ENCODE results near the gene ZNF423. TPM values are rescaled to one million over a fixed set of nuclear protein-coding genes. Genes with fewer than 3 reads are reported as not detected.

Gene ZNF423
- total and polyA plus RNA-seq, 2 experiments from 2014 or later = 0.43 to 0.49 TPM

GRCh38 chr16:49465661-49466528, 390.0 kb downstream of the ZNF423 start:
- Histone ChIP-seq H3F3A (ENCODE audit: insufficient read depth) (no peaks in the 10 kb centered on the region), H3K27ac (no peak overlapping the region), H3K9ac (no peak overlapping the region), H2AFZ (no peak overlapping the region), H3K9me2 (ENCODE audit: insufficient read depth) (no peaks in the 10 kb centered on the region), H3K9me3 (ENCODE audit: low read depth) (no peaks in the 10 kb centered on the region), H3K79me2 (ENCODE audit: insufficient read depth) (no peaks in the 10 kb centered on the region), H4K20me1 (ENCODE audit: insufficient read depth) (no peaks in the 10 kb centered on the region), H3K4me3 (no peak overlapping the region), H3K36me3 (ENCODE audit: low read depth) (no peaks in the 10 kb centered on the region), H3K27me3 (replicated peaks; ENCODE audit: insufficient read depth) (peaks cover 5% of the 10 kb centered on the region), H3K4me1 (ENCODE audit: insufficient read depth) (no peaks in the 10 kb centered on the region), H3K4me2 (ENCODE audit: unreplicated experiment) (no peak overlapping the region)
- 42 to 43% methylated on average over 19 of the region's 19 CpGs for WGBS, 2 experiments (ENCODE audit: low coverage in 1 of 2, low lambda C conversion rate in 2 of 2, missing lambda C conversion rate in 2 of 2)
- in situ Hi-C loops (cut with MboI) = no loop called here
- no peak for DNase-seq
- TF ChIP-seq EZH2 (IDR thresholded peaks at IDR 0.05; ENCODE audit: insufficient read depth, poor library complexity, severe bottlenecking) = no peak
- TF ChIP-seq EZH2phosphoT487 (IDR thresholded peaks at IDR 0.05; ENCODE audit: insufficient read depth, low read depth) = no peak

- no peak for DNase-seq
- in situ Hi-C loops (cut with MboI) = no loop called here
- no peaks in the 10 kb centered on the region for H4K20me1 ChIP-seq (ENCODE audit: insufficient read depth)
- H3F3A ChIP-seq (ENCODE audit: insufficient read depth) = no peaks in the 10 kb centered on the region
- no peaks in the 10 kb centered on the region for H3K36me3 ChIP-seq (ENCODE audit: low read depth)
- H3K4me1 ChIP-seq (ENCODE audit: insufficient read depth) = no peaks in the 10 kb centered on the region
- no peaks in the 10 kb centered on the region for H3K9me3 ChIP-seq (ENCODE audit: low read depth)
- H3K9me2 ChIP-seq (ENCODE audit: insufficient read depth) = no peaks in the 10 kb centered on the region
- 19 to 20% methylated on average over 36 to 37 of the region's 40 CpGs for WGBS, 2 experiments (ENCODE audit: low coverage in 1 of 2, low lambda C conversion rate in 2 of 2, missing lambda C conversion rate in 2 of 2)
- H3K27ac ChIP-seq = no peak overlapping the region
- H3K4me2 ChIP-seq (ENCODE audit: unreplicated experiment) = no peak overlapping the region
- no peak overlapping the region for H2AFZ ChIP-seq
- H3K4me3 ChIP-seq = no peak overlapping the region
- no peaks in the 10 kb centered on the region for H3K79me2 ChIP-seq (ENCODE audit: insufficient read depth)
- peaks cover 5% of the 10 kb centered on the region for H3K27me3 ChIP-seq (replicated peaks; ENCODE audit: insufficient read depth)
- H3K9ac ChIP-seq = no peak overlapping the region
- no peak for TF ChIP-seq EZH2phosphoT487 (IDR thresholded peaks at IDR 0.05; ENCODE audit: insufficient read depth, low read depth)
- no peak for TF ChIP-seq EZH2 (IDR thresholded peaks at IDR 0.05; ENCODE audit: insufficient read depth, poor library complexity, severe bottlenecking)
Observed at GRCh38 chr16:49464877-49465504, 390.9 kb downstream of the ZNF423 start.

- no peaks in the 10 kb centered on the region for H3K36me3 ChIP-seq (ENCODE audit: low read depth)
- H3K4me1 ChIP-seq (ENCODE audit: insufficient read depth) = no peaks in the 10 kb centered on the region
- H3K9me2 ChIP-seq (ENCODE audit: insufficient read depth) = no peaks in the 10 kb centered on the region
- H3K9ac ChIP-seq = no peak overlapping the region
- H3F3A ChIP-seq (ENCODE audit: insufficient read depth) = no peaks in the 10 kb centered on the region
- TF ChIP-seq EZH2phosphoT487 (IDR thresholded peaks at IDR 0.05; ENCODE audit: insufficient read depth, low read depth) (no peak), EZH2 (IDR thresholded peaks at IDR 0.05; ENCODE audit: insufficient read depth, poor library complexity, severe bottlenecking) (no peak)
- H3K4me3 ChIP-seq = no peak overlapping the region
- no peak overlapping the region for H3K27ac ChIP-seq
- in situ Hi-C loops (cut with MboI) = no loop called here
- peaks cover 5% of the 10 kb centered on the region for H3K27me3 ChIP-seq (replicated peaks; ENCODE audit: insufficient read depth)
- 30 to 31% methylated on average over 2 of the region's 2 CpGs for WGBS, 2 experiments (ENCODE audit: low coverage in 1 of 2, low lambda C conversion rate in 2 of 2, missing lambda C conversion rate in 2 of 2)
- no peaks in the 10 kb centered on the region for H4K20me1 ChIP-seq (ENCODE audit: insufficient read depth)
- H2AFZ ChIP-seq = no peak overlapping the region
- no peaks in the 10 kb centered on the region for H3K9me3 ChIP-seq (ENCODE audit: low read depth)
- no peak for DNase-seq
- no peaks in the 10 kb centered on the region for H3K79me2 ChIP-seq (ENCODE audit: insufficient read depth)
- H3K4me2 ChIP-seq (ENCODE audit: unreplicated experiment) = no peak overlapping the region
Observed at GRCh38 chr16:49464093-49464492, 391.8 kb downstream of the ZNF423 start.

- in situ Hi-C loops (cut with MboI) = no loop called here
- Histone ChIP-seq H3F3A (ENCODE audit: insufficient read depth) (no peaks in the 10 kb centered on the region), H3K79me2 (ENCODE audit: insufficient read depth) (no peaks in the 10 kb centered on the region), H3K4me1 (ENCODE audit: insufficient read depth) (no peaks in the 10 kb centered on the region), H3K9ac (no peak overlapping the region), H3K27ac (no peak overlapping the region), H4K20me1 (ENCODE audit: insufficient read depth) (no peaks in the 10 kb centered on the region), H3K36me3 (ENCODE audit: low read depth) (no peaks in the 10 kb centered on the region), H3K4me2 (ENCODE audit: unreplicated experiment) (no peak overlapping the region), H2AFZ (no peak overlapping the region), H3K4me3 (no peak overlapping the region), H3K9me2 (ENCODE audit: insufficient read depth) (no peaks in the 10 kb centered on the region), H3K9me3 (ENCODE audit: low read depth) (no peaks in the 10 kb centered on the region), H3K27me3 (replicated peaks; ENCODE audit: insufficient read depth) (peaks cover 5% of the 10 kb centered on the region)
- 66 to 68% methylated on average over 7 of the region's 7 CpGs for WGBS, 2 experiments (ENCODE audit: low coverage in 1 of 2, low lambda C conversion rate in 2 of 2, missing lambda C conversion rate in 2 of 2)
- DNase-seq = no peak
- TF ChIP-seq EZH2phosphoT487 (IDR thresholded peaks at IDR 0.05; ENCODE audit: insufficient read depth, low read depth) (no peak), EZH2 (IDR thresholded peaks at IDR 0.05; ENCODE audit: insufficient read depth, poor library complexity, severe bottlenecking) (no peak)
Observed at GRCh38 chr16:49463529-49463928, 392.4 kb downstream of the ZNF423 start.

Data from GM23248 (cell line).